NCI-H187 treated with DMSO at 0.1 percent for 48 hours (cell line): ENCODE results near the gene CFC1B.
"Not testable (repeated sequence)": the region's sequence is repeated elsewhere in the genome, so short reads cannot be mapped to it uniquely, and the experiment has no call there.

Experiments used
- DNase-seq: peaks from one replicate; lab custom pipeline; 2025; lab: John Stamatoyannopoulos, UW

CFC1B gene

DNA sequence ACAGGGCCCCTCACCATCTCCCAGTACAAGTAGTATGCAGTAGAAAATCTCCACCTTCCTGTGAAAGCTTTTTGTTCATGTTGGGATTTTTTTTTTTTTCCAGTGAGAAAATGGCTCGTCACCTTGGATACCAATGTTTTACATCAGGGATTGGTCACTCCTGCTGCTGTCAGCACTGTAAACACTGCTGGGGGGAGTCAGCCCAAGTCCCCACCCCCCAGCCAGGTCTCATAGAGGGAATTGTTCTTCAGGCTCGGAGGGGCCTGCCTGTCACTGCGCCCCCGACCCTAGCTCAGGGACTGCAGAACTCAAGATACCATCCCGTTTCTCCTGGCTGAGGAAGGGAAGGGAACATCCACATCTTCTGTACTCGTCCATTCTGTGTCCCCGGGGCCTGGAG is at the start of gene CFC1B:
TSS of gene CFC1B (plus strand) at position 231 of the 400 bp plus-strand sequence. CDS start 263 bp downstream, outside the sequence.
- not testable (repeated sequence) for DNase-seq

DNA sequence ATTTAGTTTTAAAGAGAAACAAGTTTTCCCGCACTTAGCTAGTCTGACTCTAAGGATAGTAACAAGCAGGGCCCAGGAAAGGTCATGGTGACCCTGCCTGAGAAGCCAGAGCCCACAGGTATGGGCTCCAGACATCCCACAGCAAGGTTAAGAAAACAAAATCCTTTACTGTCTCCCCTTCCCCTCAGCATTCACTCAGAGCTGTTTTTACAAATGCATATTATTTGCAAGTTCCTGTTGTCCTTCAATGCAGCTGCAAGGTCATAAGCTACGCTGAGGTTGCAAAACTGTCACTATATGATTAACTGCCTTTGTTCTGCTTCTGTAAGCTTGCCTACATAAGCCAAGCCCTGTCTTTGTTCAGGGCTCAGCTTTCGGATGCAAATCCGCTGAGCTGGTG is 29.9 kb upstream of the CFC1B start:
- DNase-seq, result not testable (repeated sequence)

DNA sequence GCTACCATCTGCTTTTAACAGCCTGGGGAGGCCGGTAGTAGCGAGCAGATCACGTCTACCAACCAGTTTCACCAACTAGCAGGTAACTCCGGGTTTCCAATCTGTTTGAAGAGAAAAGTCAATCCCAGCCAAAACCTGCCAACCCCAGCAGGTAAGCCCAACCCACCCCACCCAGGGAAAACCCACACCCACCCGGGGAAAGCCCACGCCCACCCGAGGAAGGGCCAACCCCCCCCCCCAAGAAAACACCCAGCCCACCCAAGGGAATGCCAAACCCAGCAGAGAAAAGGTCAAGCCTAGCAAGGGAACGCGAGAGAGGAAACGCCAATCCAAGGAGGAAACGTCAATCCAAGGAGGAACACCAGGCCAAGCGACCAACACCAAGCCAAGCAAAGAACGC is 11.8 kb upstream of the CFC1B start, which contains the start of gene POTEI:
TSS of gene POTEI (minus strand) at position 101 of the 400 bp plus-strand sequence. CDS start at position 8, 93 bp downstream.
- DNase-seq, result not testable (repeated sequence)

DNA sequence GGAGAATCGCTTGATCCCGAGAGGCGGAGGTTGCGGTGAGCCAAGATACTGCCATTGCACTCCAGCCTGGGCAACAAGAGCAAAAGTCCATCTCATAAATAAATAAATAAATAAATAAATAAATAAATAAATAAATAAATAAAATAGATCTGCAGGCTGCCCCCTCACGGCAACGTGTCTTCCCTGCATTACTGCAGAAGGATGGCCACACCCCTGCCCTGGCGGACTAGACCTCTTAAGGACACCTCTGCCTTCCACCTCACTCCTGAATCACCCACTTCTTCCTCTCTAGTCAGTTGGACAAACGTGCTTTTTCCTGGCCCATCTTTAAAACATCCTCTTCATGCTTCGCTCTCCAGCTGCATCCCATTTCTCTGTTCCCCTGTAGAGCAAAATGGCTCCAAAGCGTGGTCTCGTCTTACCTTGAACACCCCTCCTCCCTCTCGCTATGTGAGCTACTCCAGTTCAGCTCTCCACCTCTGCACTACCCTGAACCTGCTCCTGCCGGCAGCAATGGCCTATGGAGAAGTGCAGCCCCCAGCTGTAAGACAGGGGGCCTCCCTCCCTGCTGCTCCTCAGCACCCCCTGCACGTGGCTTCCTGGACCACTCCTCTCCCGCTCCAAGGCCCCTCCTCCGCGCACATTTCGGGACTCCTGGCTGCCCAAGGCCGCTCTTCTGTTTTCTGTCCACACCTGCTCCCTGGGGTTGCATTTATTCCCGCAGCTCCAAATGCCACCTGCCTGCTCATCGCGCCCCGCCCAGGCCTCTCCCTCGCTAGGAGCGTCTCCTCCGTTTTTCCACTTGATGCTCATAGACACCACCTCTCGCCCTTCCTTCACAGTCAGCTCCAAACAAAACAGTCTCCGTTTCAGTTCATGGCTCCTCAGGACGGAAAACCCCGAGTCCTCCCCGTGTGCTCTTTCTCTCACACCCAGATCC is 9.9 kb upstream of the CFC1B start:
- DNase-seq, result not testable (repeated sequence)

DNA sequence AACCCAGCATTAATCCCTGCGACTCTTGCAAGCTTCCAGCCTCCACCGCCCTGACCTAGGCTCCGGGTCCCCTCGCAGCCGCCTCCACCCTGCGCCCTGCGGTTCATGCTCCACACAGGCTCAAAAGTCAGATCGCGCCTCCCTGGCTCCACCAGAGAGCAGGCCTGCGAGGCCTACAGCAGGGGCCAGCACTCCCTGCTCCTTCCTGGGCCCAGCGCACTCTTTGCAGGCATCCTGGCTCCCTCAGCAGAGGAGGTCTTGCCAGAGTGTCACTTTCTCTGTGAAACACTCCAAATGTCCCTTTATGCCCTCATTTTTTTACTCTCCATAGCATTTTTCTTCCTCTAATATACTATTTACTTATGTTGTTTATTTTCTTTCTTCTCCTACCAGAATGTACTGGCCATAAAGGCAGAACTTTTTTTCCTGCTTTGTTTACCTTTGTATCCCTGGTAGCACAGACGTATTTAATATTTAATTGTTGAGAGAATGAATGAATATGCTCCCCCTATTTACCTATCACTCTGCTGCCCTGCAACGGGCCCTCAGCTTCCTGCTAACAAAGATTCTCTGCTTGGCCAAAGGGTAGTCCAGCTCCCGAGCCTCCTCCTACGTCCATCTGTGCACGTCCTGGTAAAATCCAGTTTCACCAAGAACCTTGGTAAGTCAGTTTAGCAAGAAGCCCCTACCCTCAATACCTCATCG is 9.1 kb upstream of the CFC1B start:
- DNase-seq, result not testable (repeated sequence)

DNA sequence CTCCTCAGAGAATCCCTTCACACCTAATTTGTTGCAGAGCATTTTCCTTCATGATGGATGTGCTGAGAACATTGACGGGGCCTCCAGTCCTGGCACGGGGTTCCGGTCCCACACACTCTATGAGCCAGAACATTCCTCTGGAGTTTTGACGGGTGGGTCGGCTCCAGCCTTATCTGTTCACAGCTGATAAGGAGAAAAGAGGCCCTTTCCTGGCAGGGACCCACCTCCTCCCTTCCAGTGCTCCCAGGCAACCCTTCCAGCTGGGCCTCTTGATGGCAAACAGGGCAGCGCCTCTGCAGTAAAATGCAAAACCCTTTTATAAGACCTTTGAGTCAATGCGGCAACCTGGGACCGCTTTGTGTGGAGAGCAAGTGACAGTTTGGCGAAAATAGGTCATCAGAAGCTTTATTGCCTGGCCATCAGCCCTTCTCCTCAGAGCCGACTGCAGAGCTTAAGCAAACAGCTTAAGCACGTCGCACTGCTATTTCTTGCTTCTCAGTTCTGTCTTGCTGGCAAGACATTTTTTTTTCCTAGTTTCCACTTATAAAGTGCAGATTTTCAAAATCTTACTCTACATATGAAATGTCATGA is 2.4 kb upstream of the CFC1B start:
- not testable (repeated sequence) for DNase-seq

DNA sequence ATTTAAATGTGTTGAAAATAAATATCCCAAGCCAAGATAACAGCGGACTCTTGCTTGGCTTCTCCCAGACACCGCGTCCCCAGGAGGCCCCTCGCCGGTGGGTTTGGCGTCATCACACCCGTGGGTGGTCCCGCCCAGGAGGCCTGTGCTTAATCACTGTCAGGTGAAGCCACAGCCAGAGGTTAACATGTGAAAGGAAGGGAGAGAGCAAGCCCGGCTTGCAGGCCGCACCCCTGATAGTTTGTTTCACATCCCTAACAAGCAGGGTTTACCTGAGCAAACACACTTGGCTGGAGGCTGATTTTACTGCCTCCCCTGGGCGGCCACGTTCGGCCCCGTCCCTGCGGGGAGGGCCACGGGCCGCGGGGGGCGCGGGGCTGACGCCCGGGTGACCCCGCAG is 1.4 kb downstream of the CFC1B start:
- not testable (repeated sequence) for DNase-seq

DNA sequence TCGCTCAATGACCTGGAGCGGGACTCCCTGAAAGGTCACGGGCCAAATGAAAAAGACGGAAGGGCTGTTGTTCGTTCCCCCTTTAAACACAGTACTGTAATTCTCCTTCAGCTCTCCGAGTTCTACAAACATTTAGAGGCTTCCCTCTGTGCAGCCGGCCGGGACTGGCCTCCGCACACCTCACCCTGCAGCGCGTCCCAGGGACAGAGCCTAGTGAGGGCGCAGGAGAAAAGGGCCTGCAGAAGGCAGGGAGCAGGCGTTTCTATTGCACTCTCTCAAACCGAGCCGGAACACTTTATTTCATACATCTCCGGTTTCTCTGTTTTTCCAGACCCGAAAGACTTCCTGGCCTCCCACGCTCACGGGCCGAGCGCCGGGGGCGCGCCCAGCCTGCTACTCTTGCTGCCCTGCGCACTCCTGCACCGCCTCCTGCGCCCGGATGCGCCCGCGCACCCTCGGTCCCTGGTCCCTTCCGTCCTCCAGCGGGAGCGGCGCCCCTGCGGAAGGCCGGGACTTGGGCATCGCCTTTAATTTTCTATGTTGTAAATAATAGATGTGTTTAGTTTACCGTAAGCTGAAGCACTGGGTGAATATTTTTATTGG is 6.4 kb downstream of the CFC1B start:
- not testable (repeated sequence) for DNase-seq

DNA sequence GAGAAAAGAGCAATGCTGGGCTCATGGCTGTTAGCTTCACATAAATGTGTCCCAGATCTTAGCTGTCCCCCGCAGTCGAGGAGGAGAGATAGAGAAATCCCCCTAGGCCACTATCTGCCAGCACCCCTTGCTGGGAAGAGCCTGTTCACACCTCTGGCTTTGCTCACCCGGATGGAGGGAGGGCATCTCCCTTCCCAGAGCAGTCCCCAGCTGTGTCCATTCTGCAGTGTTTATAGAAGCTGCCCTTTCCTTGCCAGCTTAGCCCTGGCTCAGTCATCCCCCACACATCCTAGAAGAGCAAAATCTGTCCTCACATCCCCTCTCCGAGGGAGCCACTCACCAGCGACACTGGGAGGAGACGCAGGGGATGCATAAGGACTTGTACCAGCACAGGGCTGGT is 8.5 kb downstream of the CFC1B start:
- not testable (repeated sequence) for DNase-seq

DNA sequence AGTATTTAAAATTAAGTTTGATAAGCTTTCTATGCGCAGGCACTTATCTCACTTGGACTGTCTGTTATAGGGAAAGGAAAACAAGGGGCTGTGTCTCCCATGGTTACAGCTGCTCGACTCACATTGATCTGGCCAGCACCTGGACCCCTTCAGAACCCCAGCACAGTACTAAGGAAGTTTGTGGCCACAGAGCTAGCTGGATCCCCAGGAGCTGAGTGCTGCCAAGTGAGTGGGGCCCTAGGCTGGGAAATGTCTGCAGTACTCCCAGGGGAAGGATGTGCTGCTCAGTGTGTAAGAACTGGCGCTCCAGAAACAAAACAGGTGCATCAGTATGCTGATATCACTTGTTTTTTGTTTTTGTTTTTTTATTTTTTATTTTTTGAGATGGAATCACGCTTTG is 9.2 kb downstream of the CFC1B start:
- DNase-seq, result not testable (repeated sequence)

DNA sequence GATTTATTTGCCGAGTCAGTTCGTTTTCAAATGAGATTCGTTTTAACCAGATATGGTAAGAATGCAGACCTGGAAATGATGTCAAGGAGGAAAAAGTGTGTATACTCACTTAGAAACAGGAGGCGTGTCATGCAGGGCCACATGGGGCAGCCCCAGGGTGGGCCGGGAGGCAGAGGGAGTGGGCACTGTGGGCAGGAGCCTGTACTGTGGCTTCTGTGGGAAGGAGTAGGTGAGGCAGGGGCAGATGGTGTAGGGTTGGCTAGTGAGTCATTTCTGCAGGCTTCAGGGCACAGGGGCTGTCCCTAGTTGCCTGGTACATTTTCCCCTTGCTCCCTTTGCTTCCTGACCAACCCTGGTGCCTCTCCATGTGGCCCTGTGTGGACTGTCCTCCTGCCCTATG is 10.2 kb downstream of the CFC1B start:
- not testable (repeated sequence) for DNase-seq

DNA sequence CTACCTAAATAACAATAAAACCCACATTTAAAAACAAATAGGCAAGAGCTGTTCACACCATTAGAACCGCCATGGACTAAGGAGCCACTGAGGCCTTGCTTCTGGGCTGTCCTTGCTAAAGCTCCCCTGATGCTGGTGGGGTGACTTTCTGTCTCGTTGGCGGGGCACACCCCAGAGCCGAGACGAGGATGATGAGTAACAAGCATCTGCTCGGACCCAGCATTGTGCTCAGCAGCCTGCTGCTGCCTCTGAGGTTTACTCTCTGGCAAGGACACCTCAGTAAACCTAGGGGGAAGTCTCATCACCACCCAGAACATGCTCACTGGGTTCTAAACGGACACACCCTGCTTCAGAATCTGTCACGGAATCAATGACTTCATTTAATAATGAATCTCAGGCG is 10.7 kb downstream of the CFC1B start:
- DNase-seq, result not testable (repeated sequence)

DNA sequence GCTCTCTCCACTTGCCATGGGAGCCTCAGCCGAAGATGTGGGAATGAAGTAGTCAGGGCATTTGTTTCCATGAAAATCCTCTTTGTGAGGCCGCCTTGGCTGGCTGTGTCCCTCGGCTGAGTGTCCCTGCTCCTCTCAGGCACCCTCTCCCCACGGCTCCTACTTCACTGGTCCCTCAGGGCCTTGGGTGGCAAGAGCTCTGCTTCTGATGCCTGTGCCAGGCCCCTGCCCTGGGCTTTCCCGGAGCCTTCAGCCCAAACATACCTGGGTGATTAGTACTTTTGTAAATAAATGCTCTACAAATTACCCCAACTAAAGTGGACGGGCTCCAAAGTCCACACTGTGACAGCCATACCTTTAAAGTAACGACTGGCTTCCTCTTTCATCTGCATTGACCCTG is 15.6 kb downstream of the CFC1B start:
- not testable (repeated sequence) for DNase-seq

DNA sequence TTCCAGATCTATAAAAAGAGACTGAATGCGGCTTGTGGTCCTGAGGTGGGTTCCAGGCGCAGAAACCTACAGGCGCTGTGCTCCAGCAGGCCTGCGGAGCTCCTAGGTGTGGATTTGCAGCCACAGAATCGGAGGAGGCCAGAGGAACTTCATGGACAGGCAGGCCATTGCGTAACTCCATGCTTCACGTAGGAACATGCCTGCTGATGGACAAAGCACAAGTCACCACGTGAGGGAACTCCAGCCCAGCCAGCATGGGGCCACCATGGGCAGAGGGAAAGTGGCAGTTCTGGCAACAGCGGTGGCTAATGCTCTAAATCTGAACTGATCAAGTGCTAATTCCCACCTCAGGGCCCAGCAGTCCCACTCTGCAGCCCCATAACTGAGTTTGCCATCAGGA is 17.2 kb downstream of the CFC1B start:
- DNase-seq, result not testable (repeated sequence)

DNA sequence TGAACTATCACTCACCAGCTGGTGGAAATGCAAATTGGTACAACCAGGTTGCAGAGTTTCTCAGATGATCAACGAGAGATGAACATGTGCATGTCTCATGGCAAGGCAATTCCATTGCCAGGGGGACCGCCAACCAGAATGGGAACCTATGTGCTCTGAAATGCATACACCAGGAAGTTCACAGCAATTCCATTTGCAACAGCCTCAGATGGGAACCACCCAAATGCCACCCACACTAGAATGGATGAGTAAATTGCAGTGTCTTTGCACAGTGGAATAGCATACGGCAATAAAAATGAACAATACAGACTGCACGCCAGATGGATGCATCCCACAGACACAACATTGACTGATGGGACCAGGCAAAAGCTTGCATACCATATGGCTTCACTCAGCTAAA is 21.8 kb downstream of the CFC1B start:
- not testable (repeated sequence) for DNase-seq

DNA sequence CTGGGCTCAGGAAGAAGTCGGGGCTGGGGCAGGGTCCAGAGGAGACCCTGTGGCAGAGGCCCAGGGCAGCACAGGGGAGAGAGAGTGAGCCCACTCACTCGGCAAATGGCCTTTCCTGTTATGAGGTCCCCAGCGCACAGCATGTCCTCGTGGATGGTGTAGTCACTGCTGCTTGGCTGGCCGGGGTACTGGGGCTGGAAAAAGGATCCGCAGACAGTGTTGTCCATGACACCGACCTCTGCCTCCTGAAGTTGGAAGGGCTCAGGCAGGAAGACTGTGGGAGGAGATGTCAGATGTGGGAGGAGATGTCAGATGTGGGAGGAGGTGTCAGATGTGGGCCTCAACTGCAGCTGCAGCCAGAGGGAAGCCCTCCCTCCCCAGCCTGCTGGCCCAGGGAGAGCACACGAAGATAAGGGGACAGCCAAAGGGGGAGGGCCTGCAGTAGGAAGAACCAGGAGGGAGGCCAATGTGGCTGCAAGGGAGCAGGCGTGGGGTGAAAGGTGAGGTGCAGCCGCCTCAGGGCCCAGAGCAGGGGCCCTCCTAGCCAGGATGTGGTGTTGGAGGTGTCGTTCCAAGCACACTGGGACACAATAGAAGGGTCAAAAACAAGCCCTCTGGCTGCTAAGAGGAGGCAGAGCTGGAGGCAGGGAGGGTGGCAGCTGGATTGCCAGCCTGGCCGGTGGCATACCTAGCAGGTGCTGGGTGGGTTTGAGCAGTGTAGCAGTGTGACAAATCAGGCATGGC is 22.9 kb downstream of the CFC1B start:
- DNase-seq, result not testable (repeated sequence)

DNA sequence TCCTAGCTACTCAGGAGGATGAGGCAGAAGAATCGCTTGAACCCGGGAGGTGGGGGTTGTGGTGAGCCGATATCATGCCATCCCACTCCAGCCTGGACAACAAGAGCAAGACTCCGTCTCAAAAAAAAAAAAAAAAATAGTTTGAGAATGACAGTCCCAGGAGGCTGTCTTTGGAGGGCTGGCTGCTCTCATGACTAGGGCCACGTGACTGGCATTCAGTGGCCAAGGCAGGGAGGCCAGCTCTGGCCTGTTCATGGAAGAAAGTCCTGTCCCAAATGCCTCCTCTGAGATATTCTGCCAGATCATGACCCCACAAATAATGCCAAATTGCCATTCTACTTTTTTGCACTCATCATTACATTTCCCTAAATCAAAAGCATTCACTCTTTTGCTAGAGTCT is 24.0 kb downstream of the CFC1B start:
- not testable (repeated sequence) for DNase-seq

DNA sequence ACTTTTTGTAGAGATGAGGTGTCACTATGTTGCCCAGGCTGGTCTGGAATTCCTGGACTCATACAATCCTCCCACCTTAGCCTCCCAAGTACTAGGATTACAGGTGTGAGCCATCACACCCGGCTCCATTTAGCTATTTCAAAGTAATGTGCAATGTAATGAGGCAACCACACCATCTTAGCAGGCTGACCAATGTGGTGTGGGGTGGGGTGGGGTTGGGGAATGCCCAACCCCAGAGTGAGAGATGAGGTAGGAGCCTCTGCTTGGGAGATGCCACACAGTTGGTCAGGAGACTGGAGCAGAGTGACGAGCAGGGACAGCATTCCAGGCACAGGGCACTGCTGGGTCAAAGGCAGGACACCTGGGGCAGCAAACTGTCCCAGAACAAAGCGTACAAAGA is 27.4 kb downstream of the CFC1B start:
- not testable (repeated sequence) for DNase-seq

DNA sequence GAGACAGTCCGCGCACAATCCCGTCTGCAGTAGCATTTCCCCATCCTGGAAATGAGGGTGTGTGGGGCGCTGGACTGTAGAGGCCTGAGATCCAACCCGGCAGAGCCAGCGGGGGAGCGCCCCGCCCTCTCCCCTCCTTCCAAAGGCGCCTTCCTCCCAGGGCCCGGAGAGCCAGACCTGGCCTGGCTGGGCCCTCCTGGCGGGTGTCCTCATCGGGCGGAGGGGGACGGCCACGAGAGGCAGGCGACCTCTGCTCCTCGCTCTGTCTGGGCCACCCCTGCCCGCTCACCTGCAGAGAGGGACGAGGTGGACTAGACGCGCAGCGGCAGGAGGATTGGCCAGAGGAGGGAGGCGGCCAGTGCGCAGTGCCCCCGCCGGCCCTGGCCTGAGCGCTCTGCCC is 28.5 kb downstream of the CFC1B start:
- not testable (repeated sequence) for DNase-seq

DNA sequence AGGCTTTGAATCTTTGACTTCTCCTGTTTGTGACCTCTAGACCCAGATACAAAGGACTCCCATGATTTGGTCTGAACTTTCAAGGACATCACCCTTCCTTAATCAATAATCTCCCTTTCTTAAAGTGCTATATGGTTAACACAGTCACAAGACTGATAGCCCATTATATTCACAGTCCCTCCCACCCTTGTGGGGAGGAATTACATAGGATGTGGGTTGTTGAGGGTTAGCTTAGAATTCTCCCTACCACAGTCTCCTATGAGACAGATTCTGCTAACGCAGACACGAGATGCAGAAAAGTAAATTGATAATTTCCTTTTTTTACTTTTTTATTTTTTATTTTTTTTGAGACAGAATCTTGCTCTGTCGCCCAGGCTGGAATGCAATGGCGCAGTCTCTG is 33.2 kb downstream of the CFC1B start:
- not testable (repeated sequence) for DNase-seq

DNA sequence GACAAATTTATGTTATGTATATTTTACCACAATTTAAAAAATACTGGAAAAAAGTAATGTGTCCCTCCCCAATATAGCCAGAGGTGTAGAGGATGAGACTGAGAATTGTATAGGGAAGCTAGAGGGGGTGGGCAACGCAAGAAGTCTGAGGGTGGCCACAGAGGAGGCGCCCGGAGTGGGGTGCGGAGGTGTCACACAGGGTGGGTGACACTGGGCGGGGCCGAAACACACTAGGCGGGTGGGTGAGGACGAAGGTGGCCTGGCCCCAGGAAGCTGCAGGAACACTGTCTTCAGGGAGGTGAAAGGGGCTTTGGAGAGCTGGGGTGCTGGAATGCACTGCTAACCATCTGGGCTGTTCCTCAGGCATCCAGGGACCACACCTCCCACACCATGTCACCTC is 35.4 kb downstream of the CFC1B start:
- not testable (repeated sequence) for DNase-seq
